Parathyroid adenoma (tissue), 2 donors: ENCODE data around the gene GNG10.

Source experiments
- H2AFZ ChIP-seq: fragments of 300-600 bp; sonication (generic); one replicate; pipeline ENCODE4 v1.7.0; 2017; ENCODE audit warnings: antibody characterized with exemption, mild to moderate bottlenecking
- H3K27ac ChIP-seq: fragments of 300-600 bp; sonication (generic); one replicate; pipeline ENCODE4 v1.7.0; 2017
- H3K27me3 ChIP-seq: fragments of 300-600 bp; sonication (generic); one replicate; pipeline ENCODE4 v1.7.0; 2017; ENCODE audit warnings: low read length; ENCODE audit not compliant: control insufficient read depth, insufficient read depth
- H3K36me3 ChIP-seq: fragments of 300-600 bp; sonication (generic); one replicate; pipeline ENCODE4 v1.7.0; 2017; ENCODE audit warnings: low read length; ENCODE audit not compliant: control insufficient read depth, insufficient read depth
- H3K4me1 ChIP-seq: fragments of 300-600 bp; sonication (generic); one replicate; pipeline ENCODE4 v1.7.0; 2017; ENCODE audit warnings: control low read depth
- H3K4me2 ChIP-seq: fragments of 300-600 bp; sonication (generic); one replicate; pipeline ENCODE4 v1.7.0; 2017; ENCODE audit warnings: low read length
- H3K4me3 ChIP-seq: fragments of 300-600 bp; sonication (generic); one replicate; pipeline ENCODE4 v1.7.0; 2017; ENCODE audit warnings: low read depth, low read length
- H3K79me2 ChIP-seq: fragments of 300-600 bp; sonication (generic); one replicate; pipeline ENCODE4 v1.7.0; 2017; ENCODE audit warnings: control low read depth
- H3K9ac ChIP-seq: fragments of 300-600 bp; sonication (generic); one replicate; pipeline ENCODE4 v1.7.0; 2017; ENCODE audit warnings: mild to moderate bottlenecking
- H3K9me3 ChIP-seq: fragments of 300-600 bp; sonication (generic); one replicate; pipeline ENCODE4 v1.7.0; 2017; ENCODE audit warnings: low read length; ENCODE audit not compliant: control insufficient read depth
- CTCF ChIP-seq: fragments of 300-600 bp; sonication (generic); IDR thresholded peaks from one replicate; pipeline ENCODE4 v1.7.0; 2017; ENCODE audit warnings: antibody characterized with exemption, mild to moderate bottlenecking
- donor health status: primary hyperparathyroidism.

GNG10 gene

DNA sequence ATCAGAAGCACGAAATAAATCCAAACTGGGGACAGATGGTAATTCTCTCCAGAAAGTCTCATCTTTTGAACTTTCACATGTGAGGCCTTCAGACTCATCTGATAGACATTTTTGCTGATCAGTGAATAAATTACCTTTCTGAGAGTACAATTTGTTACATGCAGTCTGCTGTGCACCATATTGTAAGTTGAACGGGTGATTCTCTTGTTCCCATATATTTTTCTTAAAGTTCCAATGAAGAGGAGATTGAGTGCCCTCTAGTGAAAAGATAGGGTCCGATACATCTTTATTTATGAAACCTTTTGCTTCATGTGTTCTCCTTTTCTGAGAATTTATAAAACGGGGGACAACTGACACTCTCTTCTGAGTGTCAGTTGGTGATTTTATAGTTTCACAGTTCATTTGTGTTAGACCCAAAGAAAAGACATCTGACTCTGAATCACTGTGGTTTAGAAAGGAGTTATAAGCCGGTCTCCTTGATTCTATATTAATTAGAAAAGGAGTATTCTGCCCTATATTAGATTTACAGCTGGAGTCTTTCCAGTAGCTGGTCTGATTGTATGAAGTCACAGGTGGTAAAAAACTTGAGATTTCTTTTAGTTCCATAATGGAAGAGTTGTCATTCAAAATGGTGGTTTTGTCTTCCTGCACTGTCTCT is 30.4 kb downstream of the GNG10 start:
- Histone ChIP-seq H3K4me2 (no peak overlapping the region), H3K4me1 (no peaks in the 10 kb centered on the region), H2AFZ (peak overlapping the region; percentile 30), H3K9ac (no peak overlapping the region), H3K27ac (no peak overlapping the region), H3K36me3 (no peaks in the 10 kb centered on the region), H3K9me3 (no peaks in the 10 kb centered on the region), H3K4me3 (no peak overlapping the region), H3K79me2 (no peaks in the 10 kb centered on the region), H3K27me3 (no peaks in the 10 kb centered on the region)
- peak; percentile 23 for TF ChIP-seq CTCF

DNA sequence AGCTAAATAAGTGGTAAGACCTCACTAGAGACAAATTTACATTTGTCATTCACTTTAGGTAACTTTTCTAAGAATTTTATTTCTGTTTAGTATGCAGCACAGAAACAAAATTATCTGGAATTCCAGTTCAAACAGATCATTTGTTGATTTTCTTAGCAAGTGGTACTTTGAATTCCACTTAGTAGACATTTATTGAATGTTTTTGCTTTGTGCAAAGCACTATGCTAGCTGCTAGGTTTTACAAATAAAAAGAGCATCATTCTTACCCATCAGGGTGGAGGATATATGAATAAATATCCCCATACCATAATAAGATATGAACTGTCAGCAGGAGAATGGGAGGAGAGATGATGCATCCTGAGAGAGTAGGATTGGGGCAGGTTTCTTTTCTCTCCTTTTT is 35.4 kb downstream of the GNG10 start:
- Histone ChIP-seq H3K79me2 (no peaks in the 10 kb centered on the region), H3K27ac (no peak overlapping the region), H3K4me3 (no peak overlapping the region), H3K9ac (no peak overlapping the region), H2AFZ (no peak overlapping the region), H3K36me3 (no peaks in the 10 kb centered on the region), H3K4me2 (no peak overlapping the region), H3K9me3 (no peaks in the 10 kb centered on the region), H3K27me3 (no peaks in the 10 kb centered on the region), H3K4me1 (no peaks in the 10 kb centered on the region)
- no peak for TF ChIP-seq CTCF

DNA sequence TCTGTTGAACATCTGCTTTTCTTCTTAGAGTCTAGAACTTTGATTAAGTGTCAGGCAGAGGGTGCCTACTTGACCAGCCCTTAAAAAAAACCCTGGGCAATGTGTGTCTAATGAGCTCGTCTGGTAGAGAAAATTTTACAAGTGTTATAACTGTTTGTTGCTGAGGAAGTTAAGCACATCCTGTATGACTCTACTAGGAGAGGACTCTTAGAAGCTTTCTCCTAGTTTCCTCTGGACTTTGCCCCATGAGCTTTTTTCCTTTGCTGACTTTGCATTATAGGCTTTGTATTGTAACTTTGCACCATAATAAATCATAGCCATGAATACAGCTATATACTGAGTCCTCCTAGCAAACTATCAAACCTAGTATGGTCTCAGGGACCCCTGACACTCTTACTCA is 39.4 kb downstream of the GNG10 start:
- no peaks in the 10 kb centered on the region for H3K27me3 ChIP-seq
- H3K4me3 ChIP-seq = no peak overlapping the region
- H3K27ac ChIP-seq = no peak overlapping the region
- H3K36me3 ChIP-seq = no peaks in the 10 kb centered on the region
- no peak overlapping the region for H3K9ac ChIP-seq
- H3K4me2 ChIP-seq = no peak overlapping the region
- H3K79me2 ChIP-seq = no peaks in the 10 kb centered on the region
- no peak for TF ChIP-seq CTCF
- no peaks in the 10 kb centered on the region for H3K4me1 ChIP-seq
- no peak overlapping the region for H2AFZ ChIP-seq
- no peaks in the 10 kb centered on the region for H3K9me3 ChIP-seq

GRCh38 chr9:111704503-111704902 is 43.1 kb downstream of the GNG10 start:
- Histone ChIP-seq H3K4me2 (no peak overlapping the region), H3K36me3 (no peaks in the 10 kb centered on the region), H3K9me3 (no peaks in the 10 kb centered on the region), H3K27me3 (no peaks in the 10 kb centered on the region), H2AFZ (no peak overlapping the region), H3K9ac (no peak overlapping the region), H3K27ac (no peak overlapping the region), H3K4me3 (no peak overlapping the region), H3K79me2 (no peaks in the 10 kb centered on the region), H3K4me1 (no peaks in the 10 kb centered on the region)
- no peak for TF ChIP-seq CTCF

DNA sequence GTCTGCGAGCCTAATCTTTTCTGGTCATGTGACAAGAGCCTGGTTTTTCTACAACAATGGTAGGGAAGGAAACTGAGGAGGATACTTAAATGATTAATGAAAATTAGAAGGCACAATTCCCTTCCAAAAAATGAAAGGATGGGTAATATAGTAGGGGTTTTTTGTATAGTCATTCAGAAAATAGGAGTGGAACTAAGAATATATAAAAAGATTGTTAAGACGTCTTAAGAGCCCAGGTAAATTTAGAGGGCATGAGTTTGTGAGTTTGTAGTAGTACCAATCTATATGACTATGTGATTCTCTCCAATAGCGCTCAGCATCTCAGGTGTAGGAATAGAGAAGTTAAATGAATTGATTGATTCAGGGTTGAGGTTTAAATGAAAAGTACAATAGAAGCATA is 50.1 kb downstream of the GNG10 start:
- Histone ChIP-seq H3K27me3 (no peaks in the 10 kb centered on the region), H3K9ac (no peak overlapping the region), H3K4me1 (no peaks in the 10 kb centered on the region), H3K27ac (no peak overlapping the region), H3K79me2 (no peaks in the 10 kb centered on the region), H3K4me2 (no peak overlapping the region), H3K4me3 (no peak overlapping the region), H3K9me3 (no peaks in the 10 kb centered on the region), H2AFZ (no peak overlapping the region), H3K36me3 (no peaks in the 10 kb centered on the region)
- no peak for TF ChIP-seq CTCF
